HG03103 (cell line): ENCODE results near the gene ZFYVE27.

ENCODE experiments used
- ATAC-seq: cut with Tn5 transposase; IDR thresholded peaks from one replicate; pipeline ENCODE4 v1.9.1; 2021; ENCODE audit warnings: low read depth; ENCODE audit not compliant: unreplicated experiment

The ZFYVE27 gene

DNA sequence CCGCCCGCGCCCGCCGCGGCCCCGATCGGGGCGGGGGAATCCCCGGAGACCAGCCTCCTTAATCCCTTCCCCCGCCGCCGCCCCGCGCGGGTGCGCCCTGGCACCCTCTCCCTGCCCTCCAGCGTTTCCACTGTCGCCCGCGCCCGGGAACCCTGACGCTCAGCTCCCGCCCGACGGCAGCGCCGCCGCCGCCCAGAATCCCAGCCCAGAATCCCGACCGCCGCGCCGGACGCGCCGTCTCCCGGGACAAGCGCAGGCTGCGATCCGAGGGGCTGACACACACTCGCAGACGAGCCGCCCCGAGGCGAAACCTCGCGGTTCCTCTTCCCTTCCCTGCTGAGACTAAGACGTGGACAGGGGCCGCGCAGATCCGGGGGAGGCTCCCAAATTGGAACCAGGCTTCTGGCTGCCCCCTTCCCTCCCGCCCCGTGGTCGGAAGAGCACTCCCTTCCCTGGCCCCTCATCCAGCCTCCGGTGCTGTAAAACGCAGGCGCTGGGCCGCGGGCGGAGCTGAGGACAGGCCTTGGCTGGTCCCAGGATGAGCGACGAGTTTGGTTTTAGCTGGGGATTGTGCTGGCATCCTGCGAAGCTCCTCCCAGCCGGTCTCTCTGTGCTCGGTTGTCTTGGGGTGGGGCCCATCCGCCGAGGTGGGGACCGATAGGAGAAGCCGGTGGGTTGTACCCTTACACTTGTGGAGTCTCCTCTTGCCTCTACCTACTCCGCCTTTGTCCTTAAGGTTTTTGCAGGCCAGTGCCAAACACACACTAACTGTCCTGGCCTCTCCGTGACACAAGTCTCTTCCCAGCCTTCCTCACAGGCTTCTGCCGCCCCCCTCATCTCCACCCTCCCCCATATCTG is 22.3 kb upstream of the ZFYVE27 start:
- peak; percentile 39 for ATAC-seq

DNA sequence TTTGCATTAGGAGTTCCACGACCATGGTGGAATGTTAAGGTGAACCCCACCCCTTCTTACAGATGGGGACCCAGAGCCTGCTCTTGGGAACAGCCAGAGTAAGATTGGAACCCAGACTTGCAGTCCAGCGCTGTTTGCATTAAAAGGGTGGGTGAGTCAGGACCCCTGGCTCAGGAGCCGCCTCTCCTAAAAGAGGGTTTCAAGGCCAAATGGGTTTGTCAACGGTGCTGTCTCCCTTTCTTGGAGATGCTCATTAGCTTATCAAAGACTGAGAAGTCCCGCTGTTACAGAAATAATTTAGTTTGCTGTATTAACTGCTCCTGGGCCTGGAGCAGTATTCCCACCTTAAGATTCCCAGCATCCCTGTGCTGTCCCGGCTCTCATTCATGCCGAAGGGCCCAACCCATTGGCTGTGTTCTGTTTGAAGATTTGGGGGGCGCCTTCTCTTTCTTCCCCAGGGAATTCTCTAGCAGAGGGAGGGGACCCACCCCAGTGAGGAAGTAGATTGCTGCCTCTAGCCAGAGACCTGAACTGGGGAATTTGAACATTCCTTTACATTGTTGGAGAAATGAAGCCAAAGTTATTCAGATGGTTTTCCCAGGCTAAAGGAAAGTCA is 21.6 kb upstream of the ZFYVE27 start:
- ATAC-seq: no peak

- ATAC-seq: no peak
These were observed 19.3 kb upstream of the ZFYVE27 start for GRCh38 chr10:97717627-97718026.

DNA sequence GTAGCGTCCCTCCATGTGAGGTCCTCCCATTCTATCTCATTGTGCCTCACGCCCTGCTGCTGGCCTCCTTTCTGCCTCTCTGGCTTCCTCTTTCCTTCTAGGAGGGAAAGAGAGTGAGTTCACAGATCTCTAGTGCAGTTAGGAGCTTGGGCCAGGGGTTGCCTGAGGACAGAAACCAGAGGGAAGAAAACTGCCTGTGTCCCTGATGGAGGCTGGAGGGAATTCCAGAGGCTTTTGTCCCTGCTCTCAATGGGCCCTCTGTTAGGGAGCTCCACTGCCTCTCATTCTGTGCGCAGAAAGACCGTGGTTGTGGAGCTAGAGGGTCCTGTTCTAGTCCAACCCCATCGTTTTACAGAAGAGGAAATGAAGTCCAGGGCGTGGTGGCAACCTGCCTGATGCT is 18.8 kb upstream of the ZFYVE27 start:
- no peak for ATAC-seq

DNA sequence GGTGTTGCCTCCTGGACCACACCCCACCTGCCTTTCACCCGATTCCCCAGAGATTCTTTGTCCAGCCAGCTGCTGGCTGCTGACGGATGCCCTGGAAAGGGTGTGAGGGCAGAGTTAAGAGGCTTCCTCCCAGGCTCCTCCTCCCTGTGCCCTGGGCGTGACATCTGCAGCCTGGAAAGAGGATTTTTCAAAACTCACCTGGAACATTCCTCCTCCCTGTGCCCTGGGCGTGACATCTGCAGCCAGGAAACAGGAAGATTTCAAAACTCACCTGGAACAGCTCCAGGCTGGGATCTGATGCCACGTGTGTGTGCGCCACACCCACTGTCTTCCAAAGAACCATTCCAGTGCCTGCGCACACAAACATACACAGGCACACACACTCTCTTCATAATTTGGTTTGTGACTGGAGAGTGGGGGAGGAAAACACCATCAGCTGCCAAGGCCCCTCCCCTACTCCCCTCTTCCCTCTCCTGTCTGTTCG is 18.2 kb upstream of the ZFYVE27 start:
- no peak for ATAC-seq

- no peak for ATAC-seq
These were observed 17.3 kb upstream of the ZFYVE27 start for GRCh38 chr10:97719602-97720001.

DNA sequence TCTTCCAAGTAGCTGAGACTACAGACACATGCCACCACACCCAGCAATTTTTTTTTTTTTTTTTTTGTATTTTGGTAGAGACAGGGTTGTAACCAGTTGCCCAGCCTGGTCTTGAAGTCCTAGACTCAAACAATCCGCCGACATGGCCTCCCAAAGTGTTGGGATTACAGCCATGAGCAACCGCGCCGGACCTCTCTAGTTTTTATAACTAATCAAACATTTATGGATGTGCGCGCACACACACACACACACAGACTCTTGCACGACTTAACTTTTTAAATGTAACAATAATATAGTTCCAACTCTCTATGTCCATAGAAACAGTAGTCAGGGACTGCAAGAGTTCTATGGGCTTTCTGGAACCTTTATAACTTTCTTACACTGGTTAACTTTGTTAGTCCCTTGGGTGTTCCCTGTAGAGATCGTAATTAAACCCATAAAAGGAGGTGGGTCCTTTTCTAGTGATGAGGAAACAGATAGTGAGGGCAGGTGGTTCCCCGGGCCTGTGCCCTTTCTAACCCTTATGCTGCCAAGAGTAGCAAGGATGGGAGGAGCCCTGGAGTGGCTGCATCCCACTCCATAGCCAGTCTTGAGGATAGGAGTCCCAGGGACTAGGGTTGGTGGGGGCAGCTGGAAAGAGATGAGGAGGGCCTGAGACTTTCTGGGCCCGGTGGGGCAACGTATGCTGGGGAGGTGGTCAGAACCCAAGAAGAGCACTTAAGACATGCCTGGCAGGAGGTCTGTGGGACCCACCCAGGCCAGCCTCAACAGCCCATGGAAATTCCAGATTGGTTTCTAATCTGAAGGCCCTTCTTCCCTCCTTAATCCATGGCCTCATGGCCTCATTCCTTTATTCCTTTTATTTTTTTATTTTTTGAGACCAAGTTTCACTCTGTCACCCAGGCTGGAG is 14.8 kb upstream of the ZFYVE27 start:
- no peak for ATAC-seq

DNA sequence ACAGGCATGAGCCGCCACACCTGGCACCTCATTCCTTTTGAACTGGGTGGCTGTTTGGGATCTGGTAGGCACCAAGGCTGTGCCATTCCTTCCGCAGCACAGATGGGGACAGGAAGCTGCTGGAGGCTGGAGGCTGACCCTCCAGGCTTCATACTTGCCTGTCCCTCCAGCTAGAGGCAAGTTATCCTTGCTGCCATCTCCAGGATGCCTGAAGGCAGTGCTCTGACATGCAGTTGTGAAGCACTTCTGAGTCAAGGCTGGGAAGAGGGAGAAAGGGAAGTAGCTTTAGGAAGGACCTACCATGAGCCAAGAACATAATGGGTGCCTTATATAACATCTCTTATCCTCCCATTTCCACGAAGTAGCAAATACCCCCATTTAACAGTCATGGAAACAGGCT is 13.9 kb upstream of the ZFYVE27 start:
- ATAC-seq: no peak

GRCh38 chr10:97724341-97724941 is 12.5 kb upstream of the ZFYVE27 start:
- no peak for ATAC-seq

GRCh38 chr10:97726636-97727178 is 10.2 kb upstream of the ZFYVE27 start:
- ATAC-seq: no peak

- ATAC-seq: no peak
These were observed 7.9 kb upstream of the ZFYVE27 start for GRCh38 chr10:97729014-97729413.

- ATAC-seq: no peak
These were observed 5.4 kb upstream of the ZFYVE27 start for GRCh38 chr10:97731346-97732051.

DNA sequence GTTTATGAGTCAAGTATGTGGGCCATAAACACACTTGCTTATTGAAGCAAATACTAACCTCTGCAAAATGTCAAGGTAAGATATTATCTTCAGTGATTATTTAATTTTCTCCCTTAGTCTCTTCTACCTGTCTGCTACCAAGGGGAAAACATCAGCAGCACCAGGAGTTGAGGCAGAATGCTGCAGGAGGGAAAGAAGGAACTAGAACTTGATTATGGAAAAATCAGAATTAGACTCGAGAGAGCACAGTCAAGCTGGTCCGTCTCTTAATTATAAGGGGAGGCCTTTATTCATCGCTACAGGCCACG is 4.9 kb upstream of the ZFYVE27 start:
- ATAC-seq: no peak

GRCh38 chr10:97733256-97733655 is 3.7 kb upstream of the ZFYVE27 start:
- no peak for ATAC-seq

DNA sequence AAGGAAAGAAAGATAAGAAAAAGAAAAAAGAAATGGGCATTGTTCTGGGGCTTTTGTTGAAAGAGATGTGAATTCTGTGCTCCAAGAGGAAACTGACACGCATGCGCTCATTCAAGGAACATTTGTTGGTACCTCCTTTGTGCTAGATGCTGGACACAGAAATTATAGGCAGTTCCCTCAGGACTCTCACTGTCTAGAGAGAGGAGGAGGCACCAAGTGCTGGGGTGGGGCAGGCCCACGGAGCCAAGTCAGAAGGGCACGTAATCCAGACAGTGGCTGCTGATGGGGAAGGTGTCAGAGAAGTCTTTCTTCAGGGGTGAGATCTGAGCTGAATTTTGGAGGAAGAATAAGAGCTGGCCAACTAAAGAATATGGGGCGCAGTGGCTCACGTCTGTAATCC is 2.9 kb upstream of the ZFYVE27 start:
- no peak for ATAC-seq

- ATAC-seq: peak; percentile 45
These were observed 476 bp upstream of the ZFYVE27 start for GRCh38 chr10:97736403-97736901.

DNA sequence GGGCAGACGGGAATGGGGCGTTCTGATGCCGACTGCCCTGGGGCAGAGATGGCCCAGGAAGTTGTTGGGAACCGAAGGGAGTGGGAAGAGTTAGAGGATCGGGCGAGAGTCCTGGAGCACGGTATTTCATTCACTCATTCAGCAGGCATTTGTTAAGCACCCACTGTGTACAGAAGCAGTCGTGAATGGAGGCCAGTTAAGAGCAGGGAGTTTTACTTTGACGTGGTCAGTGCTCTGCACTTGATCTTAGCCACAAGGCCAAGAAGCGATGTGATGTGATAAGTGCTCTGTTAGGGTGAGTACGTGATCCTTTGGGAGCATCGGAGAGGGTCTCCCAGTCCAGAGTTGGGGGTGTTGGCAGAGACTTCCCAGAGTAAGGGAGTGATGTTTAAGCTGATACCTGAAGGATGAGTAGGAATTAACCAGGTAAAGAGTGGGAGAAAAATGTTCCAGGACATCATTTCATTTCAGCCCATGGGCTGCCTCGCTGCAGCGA is 890 bp downstream of the ZFYVE27 start:
- ATAC-seq: no peak

GRCh38 chr10:97738616-97739015 is 1.7 kb downstream of the ZFYVE27 start:
- ATAC-seq: no peak

DNA sequence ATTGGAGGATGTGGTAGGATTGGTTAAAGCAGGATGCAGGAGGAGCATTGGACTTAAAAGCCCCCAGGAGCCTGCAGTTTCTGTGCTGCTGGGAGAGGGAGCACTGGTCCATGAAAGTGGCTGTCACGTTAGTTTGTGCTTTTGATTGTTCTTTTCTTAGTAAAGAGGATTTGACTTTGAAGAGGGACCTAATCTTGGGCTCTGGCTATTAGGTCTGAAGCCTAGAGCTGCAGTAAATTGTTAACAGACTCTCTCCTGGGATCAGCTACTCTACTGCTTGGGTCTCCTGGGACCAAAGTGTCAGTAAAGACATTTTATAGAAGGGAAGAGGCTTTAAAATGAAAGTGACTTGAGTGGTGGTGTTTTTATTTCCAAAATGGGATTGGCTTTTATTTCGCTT is 3.7 kb downstream of the ZFYVE27 start:
- no peak for ATAC-seq
